OCI-LY3 (cell line): ENCODE data around the gene ERBIN.

Experiments
- CTCF ChIP-seq: fragments of 200-600, 300-600 bp; sonication (generic); IDR thresholded peaks from 2 replicates; pipeline ENCODE4 v1.5.1; 2014; ENCODE audit warnings: antibody characterized with exemption, low read length, low read depth
- EZH2phosphoT487 ChIP-seq: fragments of 200-600 bp; shearing (Covaris generic); IDR thresholded peaks from 2 replicates; pipeline ENCODE4 v1.6.1; 2018; ENCODE audit warnings: antibody characterized with exemption, mixed run types, low read depth

- TF ChIP-seq CTCF = no peak
- no peak for TF ChIP-seq EZH2phosphoT487
Observed at GRCh38 chr5:65923339-65923738, 3.0 kb upstream of the ERBIN start.
